ENCODE results near the gene VHLL. TPM values are rescaled to one million over a fixed set of nuclear protein-coding genes. Genes with fewer than 3 reads are reported as not detected.

VHLL gene
- polyA plus RNA-seq, 3 donors, result not detected

GRCh38 chr1:156338180-156338976 lies 39.3 kb upstream of the VHLL start, which contains the start of the genes CCT3 and TSACC:
TSS of gene CCT3 (minus strand) at chr1:156338292. CDS start at chr1:156338184, 108 bp downstream.
TSS of gene TSACC (plus strand) at chr1:156338526. CDS start at chr1:156339758, 1,232 bp downstream.
- Histone ChIP-seq H3K79me2 (ENCODE audit: insufficient read depth, low read length) (peaks cover 43% of the 10 kb centered on the region), H3K9ac (ENCODE audit: insufficient read depth, low read length, poor library complexity, severe bottlenecking) (peak within 1 kb of the TSS; percentile 55), H3K27ac (ENCODE audit: low read depth in 1 of 2, low read length in 2 of 2) (peak within 1 kb of the TSS; percentile 57 to 66), H3K4me1 (ENCODE audit: control insufficient read depth in 1 of 2, insufficient read depth in 2 of 2, low read length in 2 of 2) (peaks cover 18 to 20% of the 10 kb centered on the region in 2 donors), H3K27me3 (ENCODE audit: control insufficient read depth in 2 of 2, insufficient read depth in 2 of 2, low read length in 2 of 2) (no peaks in the 10 kb centered on the region), H3K36me3 (replicated peaks in 1 of 2; ENCODE audit: control insufficient read depth in 1 of 2, insufficient read depth in 2 of 2, low read length in 2 of 2) (peaks cover 25 to 26% of the 10 kb centered on the region in 2 donors), H3K4me2 (replicated peaks; ENCODE audit: extremely low read depth, low read length, poor library complexity, severe bottlenecking) (peak within 1 kb of the TSS; percentile 87), H4K20me1 (ENCODE audit: insufficient read depth, low read length) (peaks cover 31% of the 10 kb centered on the region), H2AFZ (ENCODE audit: insufficient read depth, low read depth, low read length, poor library complexity, severe bottlenecking) (peak within 1 kb of the TSS; percentile 87), H3K4me3 (replicated peaks in 1 of 3; ENCODE audit: low read depth in 2 of 3, low read length in 3 of 3) (peak within 1 kb of the TSS; percentile 53 to 94 (median 84)), H3K9me3 (replicated peaks in 1 of 2; ENCODE audit: control insufficient read depth in 1 of 2, insufficient read depth in 1 of 2, low read length in 2 of 2) (no peaks in the 10 kb centered on the region)
- H3K9me3 Mint-ChIP-seq, result peaks cover 0 to 2% (median 0%) of the 10 kb centered on the region in 7 donors
- H3K4me1 Mint-ChIP-seq, result peaks cover 18% of the 10 kb centered on the region
- DNase-seq, result peak; percentile 99
- peak within 1 kb of the TSS; percentile 98 for H3K4me3 Mint-ChIP-seq
- H3K36me3 Mint-ChIP-seq, result peaks cover 24 to 26% of the 10 kb centered on the region in 2 donors
- under 1% methylated on average over 37 of the region's 47 CpGs for WGBS (ENCODE audit: insufficient coverage)
- no peak for TF ChIP-seq CTCF (IDR thresholded peaks at IDR 0.05)
- H3K27me3 Mint-ChIP-seq (ENCODE audit: low read depth in 3 of 3), result peaks cover 0 to 2% (median 0%) of the 10 kb centered on the region in 3 donors
- intact Hi-C loops (cut with micrococcal nuclease), result loop anchor here in 1 of 2 donors (10.0 kb wide), 1 partner anchor 64 kb away; no protein-coding TSS in a partner anchor
- peak within 1 kb of the TSS; percentile 91 to 98 (median 96) for H3K27ac Mint-ChIP-seq

- Mint-ChIP-seq H3K4me3 (peak overlapping the region; percentile 98), H3K27ac (peak overlapping the region; percentile 91 to 98 (median 95)), H3K4me1 (peaks cover 18% of the 10 kb centered on the region), H3K27me3 (ENCODE audit: low read depth in 3 of 3) (no peaks in the 10 kb centered on the region), H3K36me3 (peaks cover 27 to 31% of the 10 kb centered on the region in 2 donors), H3K9me3 (peaks cover 0 to 2% (median 0%) of the 10 kb centered on the region in 7 donors)
- H3K4me2 ChIP-seq (replicated peaks; ENCODE audit: extremely low read depth, low read length, poor library complexity, severe bottlenecking), result peak overlapping the region; percentile 87
- TF ChIP-seq CTCF (IDR thresholded peaks at IDR 0.05), result no peak
- H3K9ac ChIP-seq (ENCODE audit: insufficient read depth, low read length, poor library complexity, severe bottlenecking), result peak overlapping the region; percentile 55
- peak overlapping the region; percentile 87 for H2AFZ ChIP-seq (ENCODE audit: insufficient read depth, low read depth, low read length, poor library complexity, severe bottlenecking)
- under 1% methylated on average over 11 of the region's 14 CpGs for WGBS (ENCODE audit: insufficient coverage)
- H3K27me3 ChIP-seq (ENCODE audit: control insufficient read depth in 2 of 2, insufficient read depth in 2 of 2, low read length in 2 of 2), result no peaks in the 10 kb centered on the region
- H3K9me3 ChIP-seq (replicated peaks in 1 of 2; ENCODE audit: control insufficient read depth in 1 of 2, insufficient read depth in 1 of 2, low read length in 2 of 2), result no peaks in the 10 kb centered on the region
- no peak for DNase-seq
- peak overlapping the region; percentile 57 to 66 for H3K27ac ChIP-seq (ENCODE audit: low read depth in 1 of 2, low read length in 2 of 2)
- intact Hi-C loops (cut with micrococcal nuclease), result loop anchor here in 1 of 2 donors (10.0 kb wide), 1 partner anchor 63 kb away; no protein-coding TSS in a partner anchor
- H3K4me3 ChIP-seq (replicated peaks in 1 of 3; ENCODE audit: low read depth in 2 of 3, low read length in 3 of 3), result peak overlapping the region; percentile 53 to 94 (median 84)
- H3K79me2 ChIP-seq (ENCODE audit: insufficient read depth, low read length), result peaks cover 44% of the 10 kb centered on the region
- peaks cover 18 to 20% of the 10 kb centered on the region in 2 donors for H3K4me1 ChIP-seq (ENCODE audit: control insufficient read depth in 1 of 2, insufficient read depth in 2 of 2, low read length in 2 of 2)
- H4K20me1 ChIP-seq (ENCODE audit: insufficient read depth, low read length), result peaks cover 31% of the 10 kb centered on the region
- peaks cover 31 to 32% of the 10 kb centered on the region in 2 donors for H3K36me3 ChIP-seq (replicated peaks in 1 of 2; ENCODE audit: control insufficient read depth in 1 of 2, insufficient read depth in 2 of 2, low read length in 2 of 2)
Measured at GRCh38 chr1:156337888-156338179, 38.7 kb upstream of the VHLL start.
